ENCODE results near the gene SPAG9. TPM values are rescaled to one million over a fixed set of nuclear protein-coding genes. Genes with fewer than 3 reads are reported as not detected.

Gene SPAG9
- total RNA-seq, 2 donors from 2014 or later = 47.9 to 67.2 TPM

GRCh38 chr17:50916708-50917417, 203.8 kb downstream of the SPAG9 start:
- ATAC-seq (peak in 1 of 2 donors; percentile 39), DNase-seq (no peak)
- intact Hi-C loops (cut with DNase I) = no loop called here

- no peak for ATAC-seq
- intact Hi-C loops (cut with DNase I) = no loop called here
- no peak for DNase-seq
Measured at GRCh38 chr17:50916026-50916707, 204.5 kb downstream of the SPAG9 start.

GRCh38 chr17:50914505-50915063, 206.1 kb downstream of the SPAG9 start:
- ATAC-seq (no peak), DNase-seq (no peak)
- intact Hi-C loops (cut with DNase I) = no loop called here

GRCh38 chr17:50913120-50913519, 207.5 kb downstream of the SPAG9 start:
- ATAC-seq = no peak
- intact Hi-C loops (cut with DNase I) = no loop called here
- DNase-seq = no peak

Other genes starting within 250 kb of the SPAG9 start
- 10 to 100 TPM; 37.8 to 63.8 TPM for gene NME1, start 32.7 kb upstream of the SPAG9 start, total RNA-seq
- 100 to 1,000 TPM; 350 to 359 TPM for gene NME2, start 45.5 kb upstream of the SPAG9 start, total RNA-seq
- 1 to 10 TPM; 6.4 to 6.6 TPM for gene MBTD1, start 139.2 kb upstream of the SPAG9 start, total RNA-seq
- gene UTP18, start 139.7 kb upstream of the SPAG9 start, total RNA-seq = 10 to 100 TPM; 10.2 to 18.6 TPM

Data from left cardiac atrium (tissue), 4 donors.